HG02623 (cell line): Measurements from ENCODE around the gene LKAAEAR1.

Experiments
- ATAC-seq: cut with Tn5 transposase; IDR thresholded peaks from one replicate; pipeline ENCODE4 v1.9.1; 2021; ENCODE audit warnings: moderate library complexity; ENCODE audit not compliant: unreplicated experiment

Gene LKAAEAR1

DNA sequence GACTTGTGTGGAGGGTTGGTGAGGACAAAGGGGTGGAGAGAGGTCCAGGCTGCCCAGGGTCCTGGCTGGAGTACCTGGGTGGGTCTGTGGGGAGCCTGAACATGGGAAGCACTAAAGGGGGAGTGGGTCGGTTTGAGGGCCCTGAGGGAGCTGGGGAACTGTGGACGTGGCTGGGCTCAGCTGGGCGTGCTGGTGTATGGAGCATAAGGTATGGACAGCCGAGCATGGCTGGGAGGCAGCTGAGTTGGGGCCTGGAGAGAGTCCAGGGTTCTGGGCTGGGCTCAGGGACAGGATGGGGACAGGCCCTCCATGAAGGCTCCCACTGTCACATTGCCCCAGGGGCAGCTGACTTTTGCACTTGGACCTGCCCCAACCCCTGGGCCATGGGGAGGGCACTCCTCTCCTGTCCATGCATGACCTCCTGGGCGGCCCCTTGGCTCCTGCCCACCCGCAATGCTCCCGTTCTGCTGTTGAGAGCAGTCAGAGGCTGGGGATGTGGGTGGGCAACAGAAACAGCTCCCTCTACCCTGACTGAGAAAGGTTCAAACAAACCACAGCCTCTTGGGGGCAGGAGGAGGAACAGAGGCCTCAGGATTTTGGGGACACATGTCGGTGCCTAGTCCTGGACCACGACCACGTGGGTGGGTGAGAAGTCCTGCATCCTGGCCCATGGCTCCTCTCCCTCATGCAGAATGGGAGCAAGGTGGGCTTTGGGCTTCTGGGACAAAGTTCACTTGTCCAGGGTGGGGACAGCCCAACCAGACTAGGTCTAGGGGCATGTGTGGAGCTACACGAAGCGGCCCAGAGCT lies 43.8 kb downstream of the LKAAEAR1 start:
- no peak for ATAC-seq

DNA sequence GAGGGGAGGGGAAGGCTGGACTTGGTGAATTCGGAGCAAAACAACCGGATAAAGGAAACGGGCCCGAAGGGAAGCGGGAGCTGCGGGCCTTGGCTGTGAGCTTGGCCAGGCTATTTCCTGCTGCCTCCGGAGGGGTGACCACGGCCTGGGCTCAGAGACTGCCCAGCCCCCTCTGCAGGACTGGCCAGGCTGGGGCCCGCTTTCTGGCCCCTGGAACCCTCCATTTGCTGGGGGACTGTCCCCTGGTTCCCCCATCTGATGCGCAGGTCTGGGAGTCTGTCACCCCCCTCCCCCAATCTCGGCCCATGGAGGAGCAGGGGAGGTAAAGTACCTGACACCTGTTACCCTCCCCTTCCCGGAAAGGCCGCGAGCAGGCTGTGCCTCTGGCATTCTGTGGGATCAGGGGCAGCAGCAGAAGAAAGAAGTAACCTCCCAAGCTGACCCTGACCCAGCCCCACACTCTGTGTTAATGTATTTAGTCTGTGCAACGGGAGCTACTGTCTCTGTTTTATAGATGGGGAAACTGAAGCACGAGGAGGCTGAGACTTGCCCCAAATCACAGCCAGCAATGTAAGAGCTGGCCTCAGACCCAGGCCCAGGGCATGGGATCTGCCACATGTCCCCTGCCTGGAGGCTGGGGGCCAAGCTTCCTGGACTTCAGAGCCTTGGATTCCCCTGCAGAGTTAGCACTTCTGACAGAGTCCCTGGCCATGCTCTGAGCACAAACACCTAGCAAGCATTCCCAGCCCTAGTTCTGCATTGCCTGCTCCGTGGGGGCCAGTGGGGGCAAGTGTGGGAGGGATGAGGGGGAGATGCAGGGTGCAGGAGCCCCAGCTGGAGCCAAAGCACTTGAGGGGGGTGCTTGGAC lies 44.7 kb downstream of the LKAAEAR1 start:
- ATAC-seq = no peak

GRCh38 chr20:64038565-64039292 lies 45.5 kb downstream of the LKAAEAR1 start:
- ATAC-seq = peak; percentile 39

- ATAC-seq = peak; percentile 11
These were observed 46.0 kb downstream of the LKAAEAR1 start for GRCh38 chr20:64038224-64038564.

DNA sequence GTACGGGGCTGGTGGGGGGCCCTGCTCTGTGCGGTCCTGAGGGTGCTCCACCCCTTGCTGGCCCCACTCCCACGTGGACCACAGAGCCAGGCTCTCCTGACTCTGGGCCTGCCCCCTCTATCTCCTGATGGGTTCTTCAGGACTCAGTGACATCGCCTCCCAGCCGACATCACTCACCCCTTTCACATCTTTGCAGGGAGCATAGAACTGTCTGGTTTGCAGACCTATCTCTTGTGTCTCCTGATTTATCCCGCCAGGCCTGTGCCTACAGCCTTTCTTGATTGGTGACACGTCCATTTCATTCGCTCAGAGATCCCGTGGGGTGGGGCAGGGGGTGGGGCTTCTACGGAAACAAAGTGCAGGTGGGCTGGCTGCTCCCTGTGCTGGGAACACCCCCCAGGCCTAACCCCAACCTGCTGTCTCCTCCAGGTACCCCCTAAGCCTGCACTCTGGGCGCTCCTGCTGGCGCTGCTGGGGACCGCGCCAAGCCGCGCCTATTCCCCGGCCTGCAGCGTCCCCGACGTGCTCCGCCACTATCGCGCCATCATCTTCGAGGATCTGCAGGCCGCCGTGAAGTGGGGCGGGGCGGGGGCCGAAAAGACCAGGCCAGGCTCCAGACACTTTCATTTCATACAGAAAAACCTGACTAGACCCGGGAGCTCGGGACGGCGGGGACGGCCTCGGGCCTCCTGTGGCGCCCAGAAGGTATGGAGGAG lies 46.5 kb downstream of the LKAAEAR1 start:
- no peak for ATAC-seq

GRCh38 chr20:64037199-64037497 lies 47.0 kb downstream of the LKAAEAR1 start:
- ATAC-seq = no peak

DNA sequence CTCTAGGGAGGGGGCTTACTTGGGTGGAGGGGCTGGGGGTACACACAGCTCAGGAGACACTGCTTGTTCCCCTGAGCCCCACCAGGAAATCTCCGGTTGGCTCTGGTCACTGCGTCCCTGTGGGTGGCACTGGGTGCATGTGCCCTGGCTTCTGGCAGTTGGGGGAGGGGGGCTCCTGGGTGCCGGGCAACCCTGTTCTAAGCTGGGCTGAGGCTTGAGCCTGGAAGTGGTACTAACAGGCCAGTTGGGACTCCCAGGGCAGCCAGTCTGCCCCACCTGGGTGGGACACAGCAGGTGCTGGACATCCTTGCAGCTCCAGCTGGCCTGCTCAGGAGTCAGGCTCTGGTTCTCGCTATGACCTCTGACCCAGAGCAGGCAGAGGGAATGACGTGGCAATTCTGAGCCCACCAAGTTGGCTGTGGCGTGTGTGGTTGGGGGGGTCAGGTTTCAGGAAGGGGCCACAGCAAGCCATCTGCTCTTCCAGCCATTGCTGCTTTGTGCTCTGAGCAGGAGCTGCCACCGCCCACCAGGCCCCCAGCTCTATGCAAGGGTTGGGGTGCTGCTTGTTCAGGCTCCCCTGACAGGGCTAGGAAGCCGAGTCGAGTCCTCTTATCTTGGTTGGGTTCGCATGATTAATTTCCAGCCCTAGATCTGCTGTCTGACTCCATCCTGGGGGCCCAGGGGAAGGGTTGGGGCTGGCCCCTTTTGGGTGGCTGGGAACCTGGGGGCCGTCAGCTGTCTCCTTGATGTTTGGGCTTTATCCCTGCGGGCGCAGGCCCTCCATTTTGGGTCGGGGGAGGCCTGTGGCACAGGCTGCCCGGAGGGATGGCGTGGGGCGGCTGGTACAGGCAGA lies 47.6 kb downstream of the LKAAEAR1 start:
- no peak for ATAC-seq

- ATAC-seq = no peak
These were observed 48.3 kb downstream of the LKAAEAR1 start, which contains the start of gene C20orf204 for GRCh38 chr20:64035933-64036345. C20orf204 (plus strand) TSS chr20:64036182; CDS start chr20:64036324, 142 bp downstream.

- no peak for ATAC-seq
These were observed 48.9 kb downstream of the LKAAEAR1 start for GRCh38 chr20:64035066-64035932.

- ATAC-seq = no peak
These were observed 50.2 kb downstream of the LKAAEAR1 start for GRCh38 chr20:64033981-64034493.
